CD4-positive, alpha-beta T cell (primary cell): ENCODE results near the gene COX5B. TPM values are rescaled to one million over a fixed set of nuclear protein-coding genes. Genes with fewer than 3 reads are reported as not detected.

Experiments
- ATAC-seq: fragments of 200-7000 bp; cut with Tn5 transposase; one replicate; pipeline ENCODE4 v1.10.0; 2022; ENCODE audit warnings: mild to moderate bottlenecking; ENCODE audit not compliant: poor library complexity
- CTCF ChIA-PET: fragments of 350-600 bp; sonication (Branson Sonifier 250); formaldehyde crosslinking; loops from one replicate; lab custom pipeline; 2021; ENCODE audit warnings: antibody characterized with exemption, inconsistent platforms; lab: Charles Lee
- POLR2A ChIA-PET: fragments of 350-600 bp; sonication (Branson Sonifier 250); formaldehyde crosslinking; loops from one replicate; lab custom pipeline; 2021; ENCODE audit warnings: antibody characterized with exemption, inconsistent platforms; lab: Charles Lee
- DNase-seq, 14 experiments: peaks; one replicate each; pipeline ENCODE4 v3.0.0-alpha.2; 2013 to 2020; ENCODE audit warnings: mixed read lengths in 2 of 14
- H3K27ac ChIP-seq, 2 donors: one replicate each; pipeline versions ENCODE4 v1.5.1 to v1.7.0; 2013; ENCODE audit warnings: low read length in 2 of 2, low read depth in 1 of 2, mild to moderate bottlenecking in 1 of 2
- H3K27me3 ChIP-seq, 2 experiments: 1 replicate in 1 of 2; 2 replicates in 1 of 2; pipeline versions ENCODE4 v1.6.1 to v1.7.0; 2013; ENCODE audit warnings: low read length in 2 of 2, control low read depth in 1 of 2, mild to moderate bottlenecking in 1 of 2, moderate library complexity in 1 of 2; ENCODE audit not compliant: insufficient read depth in 2 of 2, control insufficient read depth in 1 of 2
- H3K36me3 ChIP-seq: one replicate; pipeline ENCODE4 v1.6.1; 2013; ENCODE audit warnings: low read length, control low read depth; ENCODE audit not compliant: insufficient read depth
- H3K4me1 ChIP-seq: one replicate; pipeline ENCODE4 v1.6.1; 2013; ENCODE audit warnings: low read length, control low read depth; ENCODE audit not compliant: insufficient read depth
- H3K4me3 ChIP-seq: one replicate; pipeline ENCODE4 v1.5.1; 2013; ENCODE audit warnings: mild to moderate bottlenecking, low read length, moderate library complexity
- H3K9me3 ChIP-seq, 2 experiments: 1 replicate in 1 of 2; 2 replicates in 1 of 2; pipeline versions ENCODE4 v1.6.1 to v1.7.0; 2013; ENCODE audit warnings: low read length in 2 of 2, mild to moderate bottlenecking in 2 of 2, control low read depth in 1 of 2, moderate library complexity in 1 of 2; ENCODE audit not compliant: control insufficient read depth in 1 of 2, insufficient read depth in 1 of 2
- H3K27ac Mint-ChIP-seq: one replicate; pipeline ENCODE4 v1.8.0; 2020; ENCODE audit warnings: mixed read lengths
- H3K27me3 Mint-ChIP-seq: one replicate; pipeline ENCODE4 v1.8.0; 2021; ENCODE audit warnings: mixed read lengths
- H3K36me3 Mint-ChIP-seq: one replicate; pipeline ENCODE4 v1.8.0; 2021; ENCODE audit warnings: low read depth, mixed read lengths
- H3K4me1 Mint-ChIP-seq: one replicate; pipeline ENCODE4 v1.8.0; 2021; ENCODE audit warnings: low read depth, mixed read lengths
- H3K4me3 Mint-ChIP-seq: one replicate; pipeline ENCODE4 v1.8.0; 2020; ENCODE audit warnings: mild to moderate bottlenecking, mixed read lengths
- H3K9me3 Mint-ChIP-seq: one replicate; pipeline ENCODE4 v1.8.0; 2020; ENCODE audit warnings: mixed read lengths
- CTCF ChIP-seq: fragments of 200-600 bp; IDR thresholded peaks from one replicate; pipeline ENCODE4 v1.8.0; 2022; ENCODE audit warnings: antibody characterized with exemption, mild to moderate bottlenecking
- intact Hi-C, 2 experiments: fragments of 100-400 bp; cut with DNase I in 1 of 2; cut with micrococcal nuclease in 1 of 2; formaldehyde crosslinking; loops; one replicate each; pipeline versions ENCODE4 v1.15.1 to v1.9.0; 2023 to 2025; cut with DNase I, micrococcal nuclease
- total RNA-seq, 174 experiments: library from RNA in 2 of 174; stranded (reverse) in 2 of 174; gene quantifications; one replicate each; pipeline ENCODE4 v1.2.3 and lab custom pipeline; 2021 to 2026

COX5B gene
- total RNA-seq, 2 experiments from 2014 or later, result 112 to 121 TPM

- Mint-ChIP-seq H3K27me3 (no peaks in the 10 kb centered on the region), H3K4me1 (peaks cover 31% of the 10 kb centered on the region), H3K9me3 (no peaks in the 10 kb centered on the region), H3K36me3 (peaks cover 32% of the 10 kb centered on the region), H3K27ac (peak within 1 kb of the TSS; percentile 99), H3K4me3 (peak within 1 kb of the TSS; percentile 100)
- ChIA-PET POLR2A (interaction anchor here (0.9 to 8.4 kb wide), 11 partner anchors 10 to 79 kb away, joined by 3 to 244 read pairs (median 12); partner anchors contain the start of genes ANKRD36B, COX5B and ZAP70), CTCF (interaction anchor here (0.7 to 4.1 kb wide), 10 partner anchors 9 to 73 kb away, joined by 3 to 29 read pairs (median 4); partner anchors contain the start of gene COX5B)
- Histone ChIP-seq H3K4me1 (peaks cover 34% of the 10 kb centered on the region), H3K27ac (peak within 1 kb of the TSS; percentile 93 to 98), H3K27me3 (no peaks in the 10 kb centered on the region), H3K9me3 (no peaks in the 10 kb centered on the region), H3K4me3 (peak within 1 kb of the TSS; percentile 96), H3K36me3 (peaks cover 21% of the 10 kb centered on the region)
- peak; percentile 66 for TF ChIP-seq CTCF
- ATAC-seq, result peak; percentile 86
- peak; percentile 94 to 99 (median 96) for DNase-seq
- intact Hi-C loops, result loop anchor here (1.0 to 10.0 kb wide), 7 partner anchors 19 to 1029 kb away; partner anchors contain the start of genes CNNM4 (in 1 of the 2), KANSL3 (in 1 of the 2), TMEM131 (in 1 of the 2) and ZAP70 (in 1 of the 2)
Measured at GRCh38 chr2:97663962-97664635, 18.2 kb downstream of the COX5B start, which contains the start of gene ACTR1B. TSS of gene ACTR1B (minus strand) at chr2:97664044. CDS start at chr2:97663890, 154 bp downstream.

GRCh38 chr2:97664636-97664970 is 18.7 kb downstream of the COX5B start:
- H3K27me3 ChIP-seq, result no peaks in the 10 kb centered on the region
- peak overlapping the region; percentile 93 to 98 for H3K27ac ChIP-seq
- intact Hi-C loops, result loop anchor here (1.0 to 10.0 kb wide), 7 partner anchors 19 to 1030 kb away; partner anchors contain the start of genes CNNM4 (in 1 of the 2), KANSL3 (in 1 of the 2), TMEM131 (in 1 of the 2) and ZAP70 (in 1 of the 2)
- peaks cover 17% of the 10 kb centered on the region for H3K36me3 ChIP-seq
- Mint-ChIP-seq H3K27me3 (no peaks in the 10 kb centered on the region), H3K4me1 (peaks cover 31% of the 10 kb centered on the region), H3K4me3 (peak overlapping the region; percentile 93), H3K27ac (peak overlapping the region; percentile 99), H3K9me3 (no peaks in the 10 kb centered on the region), H3K36me3 (peaks cover 28% of the 10 kb centered on the region)
- H3K4me1 ChIP-seq, result peaks cover 34% of the 10 kb centered on the region
- ATAC-seq, result no peak
- no peak for DNase-seq
- no peaks in the 10 kb centered on the region for H3K9me3 ChIP-seq
- ChIA-PET POLR2A (interaction anchor here (1.0 to 8.4 kb wide), 9 partner anchors 11 to 78 kb away, joined by 3 to 244 read pairs (median 14); partner anchors contain the start of genes ANKRD36B, COX5B and ZAP70), CTCF (interaction anchor here (0.7 to 4.1 kb wide), 10 partner anchors 9 to 74 kb away, joined by 3 to 29 read pairs (median 4); partner anchors contain the start of gene COX5B)
- peak overlapping the region; percentile 96 for H3K4me3 ChIP-seq
- no peak for TF ChIP-seq CTCF

- Histone ChIP-seq H3K9me3 (no peaks in the 10 kb centered on the region), H3K36me3 (no peaks in the 10 kb centered on the region), H3K27ac (no peak within 1 kb of the TSS), H3K4me1 (peaks cover 6% of the 10 kb centered on the region), H3K27me3 (no peaks in the 10 kb centered on the region), H3K4me3 (no peak within 1 kb of the TSS)
- DNase-seq (no peak), ATAC-seq (no peak)
- ChIA-PET POLR2A (no interaction called here), CTCF (interaction anchor here (1.0 to 1.4 kb wide), 2 partner anchors 28 to 79 kb away, joined by 3 to 5 read pairs; no protein-coding TSS in a partner anchor)
- H3K4me1 Mint-ChIP-seq, result peaks cover 4% of the 10 kb centered on the region
- no peak for TF ChIP-seq CTCF
- H3K4me3 Mint-ChIP-seq, result no peak within 1 kb of the TSS
- no peaks in the 10 kb centered on the region for H3K36me3 Mint-ChIP-seq
- no peak within 1 kb of the TSS for H3K27ac Mint-ChIP-seq
- H3K9me3 Mint-ChIP-seq, result no peaks in the 10 kb centered on the region
- H3K27me3 Mint-ChIP-seq, result no peaks in the 10 kb centered on the region
- intact Hi-C loops, result loop anchor here in 1 of 2 experiments (10.0 kb wide), 2 partner anchors 905 to 1035 kb away; partner anchors contain the start of genes CNNM4 and KANSL3
Measured at GRCh38 chr2:97669448-97669847, 23.6 kb downstream of the COX5B start, which contains the start of gene C2orf92. TSS of gene C2orf92 (plus strand) at chr2:97669713. CDS start at chr2:97669789, 76 bp downstream.
